GM20000 (cell line): ENCODE measurements around the gene CAMK2B.

Experiments used
- DNase-seq: peaks from one replicate; pipeline ENCODE4 v3.0.0; 2012; ENCODE audit warnings: low spot score
- TF ChIP-seq, protein P1 (sequence below): IDR thresholded peaks from 2 replicates; pipeline ENCODE4 v1.5.1; 2012; ENCODE audit warnings: mild to moderate bottlenecking, control low read depth; ENCODE audit errors: extremely low read depth, missing control alignments

Gene CAMK2B

DNA sequence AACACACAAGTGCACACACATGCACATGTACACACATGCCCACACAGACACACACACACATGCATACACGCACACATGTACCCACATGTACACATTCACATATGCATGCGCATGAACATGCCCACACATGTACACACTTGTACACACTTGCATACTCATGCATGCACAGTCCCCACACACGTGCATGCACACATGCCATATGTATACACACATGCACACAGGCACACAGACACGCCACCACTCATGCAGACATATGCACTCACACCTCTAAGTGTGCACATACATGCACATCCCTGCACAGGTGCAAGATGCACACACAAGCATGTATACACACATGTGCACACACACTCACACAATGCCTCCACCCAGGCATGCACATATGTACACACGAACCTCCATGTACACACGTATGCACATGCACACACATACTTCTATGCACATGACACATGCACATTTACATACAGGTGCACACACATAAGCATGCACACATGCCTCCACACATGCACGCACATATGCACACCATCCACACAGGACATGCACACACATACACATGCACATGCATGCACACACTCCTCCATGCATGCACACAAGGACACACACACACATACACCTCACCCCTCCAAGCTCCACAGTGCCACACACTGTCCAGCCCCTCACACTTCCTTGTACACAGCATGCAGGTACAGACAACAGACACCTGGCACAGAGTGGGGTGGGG, 78.8 kb downstream of the CAMK2B start:
- no peak for DNase-seq
- TF ChIP-seq, protein P1, sequence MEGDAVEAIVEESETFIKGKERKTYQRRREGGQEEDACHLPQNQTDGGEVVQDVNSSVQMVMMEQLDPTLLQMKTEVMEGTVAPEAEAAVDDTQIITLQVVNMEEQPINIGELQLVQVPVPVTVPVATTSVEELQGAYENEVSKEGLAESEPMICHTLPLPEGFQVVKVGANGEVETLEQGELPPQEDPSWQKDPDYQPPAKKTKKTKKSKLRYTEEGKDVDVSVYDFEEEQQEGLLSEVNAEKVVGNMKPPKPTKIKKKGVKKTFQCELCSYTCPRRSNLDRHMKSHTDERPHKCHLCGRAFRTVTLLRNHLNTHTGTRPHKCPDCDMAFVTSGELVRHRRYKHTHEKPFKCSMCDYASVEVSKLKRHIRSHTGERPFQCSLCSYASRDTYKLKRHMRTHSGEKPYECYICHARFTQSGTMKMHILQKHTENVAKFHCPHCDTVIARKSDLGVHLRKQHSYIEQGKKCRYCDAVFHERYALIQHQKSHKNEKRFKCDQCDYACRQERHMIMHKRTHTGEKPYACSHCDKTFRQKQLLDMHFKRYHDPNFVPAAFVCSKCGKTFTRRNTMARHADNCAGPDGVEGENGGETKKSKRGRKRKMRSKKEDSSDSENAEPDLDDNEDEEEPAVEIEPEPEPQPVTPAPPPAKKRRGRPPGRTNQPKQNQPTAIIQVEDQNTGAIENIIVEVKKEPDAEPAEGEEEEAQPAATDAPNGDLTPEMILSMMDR: no peak

DNA sequence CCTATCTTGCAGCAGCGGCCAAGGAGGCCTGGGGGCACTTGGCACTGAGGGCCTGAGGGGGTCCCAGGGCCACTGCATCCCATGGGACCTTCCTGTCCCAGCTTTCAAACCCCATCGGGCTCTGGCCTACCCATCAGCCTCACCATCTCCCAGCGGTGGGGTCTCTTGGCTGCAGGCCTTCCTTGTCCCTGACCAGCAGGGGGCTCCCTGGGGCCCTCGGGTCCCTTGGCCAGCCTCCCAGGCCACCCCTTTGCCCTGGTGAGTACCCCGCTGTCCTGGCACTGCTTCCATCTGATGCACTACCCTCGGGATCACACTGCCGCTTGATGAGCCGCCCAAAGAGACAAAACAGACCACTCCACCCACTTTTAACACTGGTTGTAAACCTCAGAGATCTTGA, 81.1 kb downstream of the CAMK2B start:
- TF ChIP-seq, protein P1: peak; percentile 51
- DNase-seq: peak; percentile 76

DNA sequence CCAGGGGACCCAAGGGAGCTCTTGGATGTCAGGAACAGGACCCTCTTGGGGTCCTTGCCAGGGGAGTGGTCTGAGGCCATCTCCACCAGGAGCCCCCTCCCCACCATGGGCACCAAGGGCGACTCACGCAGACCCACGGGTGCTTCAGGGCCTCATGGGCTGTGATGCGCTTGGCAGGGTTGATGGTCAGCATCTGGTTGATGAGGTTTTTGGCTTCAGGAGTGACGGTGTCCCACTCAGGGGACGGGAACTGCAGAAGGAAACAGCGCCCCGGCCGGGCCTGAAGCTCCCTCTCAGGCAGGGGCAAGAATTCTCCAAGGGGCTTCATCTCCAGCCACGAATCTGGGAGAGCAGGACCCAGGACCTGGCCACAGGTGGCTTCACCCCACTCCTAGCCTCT, 83.3 kb downstream of the CAMK2B start:
- DNase-seq: no peak
- TF ChIP-seq, protein P1: no peak

DNA sequence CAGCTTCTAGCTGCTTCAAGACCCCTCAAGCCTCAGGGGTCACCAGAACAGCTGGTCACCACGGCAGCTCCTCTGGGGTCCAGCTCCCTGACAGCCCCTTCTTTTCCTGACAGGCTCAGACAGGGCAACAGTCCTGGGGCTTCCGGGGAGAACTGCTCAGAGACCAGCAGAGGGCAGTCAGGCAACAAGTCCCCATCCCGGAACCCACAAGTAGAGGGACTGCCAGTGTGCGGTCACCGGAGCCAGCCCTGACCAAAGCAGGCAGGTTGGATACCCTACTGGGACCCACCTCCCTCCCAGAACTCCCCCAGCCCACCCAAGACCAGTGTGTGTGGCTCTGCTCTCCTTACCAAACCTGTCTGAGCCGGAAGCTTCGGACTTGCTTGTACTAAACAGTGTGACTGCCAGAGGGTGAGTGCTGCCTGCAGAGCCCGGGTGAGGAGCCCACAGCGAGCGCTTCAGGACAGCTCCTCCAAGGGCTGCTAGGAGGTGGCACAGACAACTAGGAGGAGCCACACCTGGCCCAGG, 84.3 kb downstream of the CAMK2B start:
- peak; percentile 94 for DNase-seq
- TF ChIP-seq, protein P1: peak; percentile 75

DNA sequence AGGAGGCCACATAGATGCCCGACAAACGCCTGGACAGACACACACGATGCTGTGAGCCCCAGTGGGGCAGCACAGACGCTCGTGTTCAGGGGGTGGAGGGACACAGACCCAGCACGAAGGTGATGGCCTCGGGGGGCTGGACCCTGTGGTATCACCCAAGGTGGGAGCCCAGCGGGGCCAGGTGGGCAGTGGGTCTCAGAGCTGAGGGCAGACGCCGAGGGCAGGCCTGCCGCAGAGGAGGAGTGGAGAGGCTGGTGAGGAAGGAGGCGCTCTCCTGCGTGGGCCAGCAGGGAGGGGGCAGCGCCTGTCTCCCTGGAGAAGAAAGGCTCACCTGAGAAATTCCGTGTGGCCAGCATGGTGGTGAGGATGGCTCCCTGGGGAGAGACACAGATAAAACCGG, 85.0 kb downstream of the CAMK2B start:
- TF ChIP-seq, protein P1: no peak

DNA sequence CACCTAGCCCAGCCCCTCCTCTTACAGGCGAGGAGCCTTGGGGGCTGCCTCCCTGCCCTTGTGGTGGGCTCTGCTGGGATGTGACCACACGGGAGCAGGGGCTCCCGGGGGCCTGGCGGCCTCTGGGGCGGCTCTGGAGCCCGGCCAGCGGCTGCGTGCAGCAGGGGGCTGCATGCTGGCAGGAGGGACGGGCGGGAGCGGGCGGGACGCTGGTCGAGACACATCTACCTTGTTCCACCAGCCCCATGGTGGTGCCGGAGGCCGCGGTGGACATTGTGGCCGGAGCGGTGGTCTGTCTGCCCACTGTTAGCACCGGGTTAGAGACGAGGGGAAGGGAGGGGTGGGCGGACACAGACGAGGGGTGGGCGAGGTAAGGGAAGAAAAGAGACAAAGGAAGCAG, 86.0 kb downstream of the CAMK2B start:
- TF ChIP-seq, protein P1: no peak
- no peak for DNase-seq

More for the DNA sequence above, 85.0 kb downstream of the CAMK2B start:
- no peak for DNase-seq

DNA sequence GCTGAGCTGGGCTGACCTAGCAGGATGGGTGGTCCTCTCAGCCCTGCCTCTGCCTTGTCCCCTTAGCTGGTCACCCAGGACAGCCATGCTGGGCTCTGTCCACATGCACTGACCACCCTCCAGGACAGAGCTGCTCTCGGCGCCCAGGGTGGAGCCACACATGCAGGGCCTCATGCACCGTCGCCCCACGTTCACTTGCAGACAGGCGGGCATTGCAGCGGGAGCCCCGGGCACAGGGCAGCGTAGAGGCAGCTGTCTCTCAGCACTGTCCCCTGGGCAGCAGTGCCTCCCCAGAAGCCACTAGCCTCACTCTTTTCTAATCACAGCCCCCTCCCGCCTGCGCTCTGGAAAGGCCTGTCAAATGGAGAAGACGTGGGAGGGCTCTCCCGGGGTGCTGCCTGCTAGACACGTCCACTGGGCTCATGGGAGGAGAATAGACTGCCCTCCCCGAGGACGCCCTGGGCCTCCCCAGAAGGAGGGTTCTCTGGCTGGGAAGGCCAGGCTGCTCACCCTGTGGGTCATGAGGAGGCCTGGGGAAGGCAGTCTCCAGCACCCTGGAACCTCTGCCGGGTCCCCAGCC, 87.2 kb downstream of the CAMK2B start:
- TF ChIP-seq, protein P1: no peak
- DNase-seq: no peak
